Right atrium auricular region (tissue), 2 donors: ENCODE data around the gene SCN1B. TPM values are rescaled to one million over a fixed set of nuclear protein-coding genes. Genes with fewer than 3 reads are reported as not detected.

ENCODE experiments used
- DNase-seq: peaks from one replicate; pipeline ENCODE4 v3.0.0-alpha.2; 2019; ENCODE audit warnings: low spot score
- H3K27ac ChIP-seq, 2 donors: fragments of 200-600 bp; sonication (generic); 1 replicate in 1 of 2; 2 replicates in 1 of 2; pipeline ENCODE4 v1.5.1; 2016 to 2019
- H3K27me3 ChIP-seq, 2 donors: fragments of 200-600 bp; sonication (generic); one replicate each; pipeline versions ENCODE4 v1.5.1 to v1.6.0; 2017 to 2019
- H3K36me3 ChIP-seq: fragments of 200-600 bp; sonication (generic); one replicate; pipeline ENCODE4 v1.5.1; 2016
- H3K4me1 ChIP-seq, 2 donors: fragments of 200-600 bp; sonication (generic); one replicate each; pipeline versions ENCODE4 v1.5.1 to v1.6.0; 2017 to 2019
- H3K4me3 ChIP-seq, 2 donors: fragments of 200-600 bp; sonication (generic); 1 replicate in 1 of 2; 2 replicates in 1 of 2; pipeline ENCODE4 v1.5.1; 2017 to 2019; ENCODE audit warnings: mild to moderate bottlenecking in 1 of 2, moderate library complexity in 1 of 2
- H3K9me3 ChIP-seq, 2 donors: fragments of 200-600 bp; sonication (generic); one replicate each; pipeline ENCODE4 v1.5.1; 2019
- CTCF ChIP-seq, 2 donors: fragments of 200-600 bp; sonication (generic); IDR thresholded peaks; one replicate each; pipeline ENCODE4 v1.5.1; 2019; ENCODE audit warnings: antibody characterized with exemption in 2 of 2
- total RNA-seq, 2 donors: library from RNA; depleted of rRNA; stranded (reverse); fragments of >200 nt; gene quantifications; one replicate each; pipeline ENCODE4 v1.1.0, GENCODE V29; 2016

SCN1B gene
- total RNA-seq, 2 donors from 2014 or later, result 57.3 to 119 TPM

GRCh38 chr19:35009424-35010415, 20.6 kb upstream of the SCN1B start:
- Histone ChIP-seq H3K36me3 (peaks cover 50% of the 10 kb centered on the region), H3K4me3 (no peak overlapping the region), H3K27me3 (no peaks in the 10 kb centered on the region), H3K27ac (peak overlapping the region in 1 of 2 donors; percentile 20), H3K9me3 (no peaks in the 10 kb centered on the region), H3K4me1 (peaks cover 0 to 40% of the 10 kb centered on the region in 2 donors)
- DNase-seq, result no peak
- TF ChIP-seq CTCF (IDR thresholded peaks at IDR 0.05), result no peak

DNA sequence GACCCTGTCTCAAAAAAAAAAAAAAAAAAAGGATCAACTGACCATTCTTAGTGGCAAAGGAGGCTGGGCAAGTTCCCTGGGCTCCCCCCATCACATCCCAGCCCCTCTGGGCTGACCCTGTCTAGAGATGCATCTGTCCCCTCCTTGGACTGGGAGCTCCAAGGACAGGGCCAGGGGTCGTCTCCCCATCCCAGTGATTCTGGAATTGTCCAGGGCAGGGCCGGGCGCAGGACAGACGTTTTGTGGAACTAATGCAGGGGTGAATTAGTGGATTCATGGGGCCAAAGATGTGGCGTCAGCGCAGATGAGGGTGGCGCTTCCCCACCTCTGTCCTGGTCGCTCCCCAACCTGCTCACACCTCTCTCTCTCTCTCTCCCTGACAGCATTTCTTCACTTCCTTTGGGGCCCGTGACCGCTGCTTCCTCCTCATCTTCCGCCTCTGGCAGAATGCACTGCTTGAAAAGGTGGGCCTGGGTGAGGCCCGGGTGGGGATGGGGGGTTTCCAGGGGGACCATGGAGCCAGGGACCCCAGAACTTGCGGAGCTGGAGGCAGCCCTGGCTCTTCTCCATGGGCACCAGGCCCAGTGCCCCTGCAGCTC, 19.1 kb upstream of the SCN1B start:
- no peak overlapping the region for H3K27ac ChIP-seq
- no peak for DNase-seq

GRCh38 chr19:35011737-35012682, 18.3 kb upstream of the SCN1B start:
- peaks cover 0 to 20% of the 10 kb centered on the region in 2 donors for H3K4me1 ChIP-seq
- H3K36me3 ChIP-seq, result peaks cover 70% of the 10 kb centered on the region
- peak overlapping the region in 1 of 2 donors; percentile 3 for H3K27ac ChIP-seq
- DNase-seq, result no peak
- no peak for TF ChIP-seq CTCF (IDR thresholded peaks at IDR 0.05)
- no peak overlapping the region for H3K4me3 ChIP-seq
- H3K9me3 ChIP-seq, result no peaks in the 10 kb centered on the region
- no peaks in the 10 kb centered on the region for H3K27me3 ChIP-seq

More for the DNA sequence above, 19.1 kb upstream of the SCN1B start:
- H3K4me1 ChIP-seq, result peaks cover 0 to 28% of the 10 kb centered on the region in 2 donors
- H3K9me3 ChIP-seq, result no peaks in the 10 kb centered on the region
- no peaks in the 10 kb centered on the region for H3K27me3 ChIP-seq
- no peak overlapping the region for H3K4me3 ChIP-seq
- no peak for TF ChIP-seq CTCF (IDR thresholded peaks at IDR 0.05)
- H3K36me3 ChIP-seq, result peaks cover 63% of the 10 kb centered on the region

DNA sequence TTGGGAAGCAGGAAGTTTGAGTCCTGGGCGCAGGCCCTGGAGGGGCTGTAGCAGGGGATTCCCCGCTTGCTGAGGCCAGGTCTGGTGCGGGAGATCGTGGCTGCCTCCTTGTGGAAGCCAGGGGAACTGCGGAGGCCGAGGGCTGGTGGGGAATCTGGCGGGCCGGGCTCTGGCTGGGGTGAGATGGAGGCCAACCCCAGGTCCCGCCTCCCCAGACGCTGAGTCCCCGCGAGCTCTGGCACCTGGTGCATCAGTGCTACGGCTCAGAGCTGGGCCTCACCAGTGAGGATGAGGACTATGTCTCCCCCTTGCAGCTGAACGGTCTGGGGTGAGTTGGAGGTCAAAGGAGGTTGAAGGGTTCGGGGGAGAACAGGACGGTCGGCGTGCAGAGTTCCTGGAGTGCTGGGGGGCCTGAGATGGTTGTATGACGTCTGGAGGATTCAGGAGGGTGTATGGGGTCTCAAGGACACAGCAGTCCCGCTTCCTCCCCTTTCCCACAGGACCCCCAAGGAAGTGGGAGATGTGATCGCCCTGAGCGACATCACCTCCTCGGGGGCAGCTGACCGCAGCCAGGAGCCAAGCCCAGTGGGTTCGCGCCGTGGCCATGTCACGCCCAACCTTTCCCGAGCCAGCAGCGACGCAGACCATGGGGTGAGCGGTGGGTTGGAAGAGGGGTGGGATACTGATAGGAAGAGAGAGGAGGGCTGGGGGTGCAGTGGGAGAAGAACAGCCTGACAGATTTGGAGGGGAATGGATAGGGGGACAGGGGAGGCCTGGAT, 17.0 kb upstream of the SCN1B start:
- H3K4me3 ChIP-seq, result no peak overlapping the region
- H3K9me3 ChIP-seq, result no peaks in the 10 kb centered on the region
- H3K4me1 ChIP-seq, result peaks cover 0 to 18% of the 10 kb centered on the region in 2 donors
- peak overlapping the region; percentile 3 to 46 for H3K27ac ChIP-seq
- peak; percentile 96 to 99 for TF ChIP-seq CTCF (IDR thresholded peaks at IDR 0.05)
- peak; percentile 86 for DNase-seq
- peaks cover 82% of the 10 kb centered on the region for H3K36me3 ChIP-seq
- no peaks in the 10 kb centered on the region for H3K27me3 ChIP-seq
